ENCODE results near the gene ARL4C. TPM values are rescaled to one million over a fixed set of nuclear protein-coding genes. Genes with fewer than 3 reads are reported as not detected.

ARL4C gene
- total and polyA plus RNA-seq, 2 experiments from 2014 or later, result 5.8 to 9.9 TPM

- H3K27me3 Mint-ChIP-seq (ENCODE audit: insufficient read depth, low read depth, poor library complexity), result peaks cover 7% of the 10 kb centered on the region
- ATAC-seq, result no peak
- Histone ChIP-seq H3K4me2 (no peak overlapping the region), H4K20me1 (replicated peaks; ENCODE audit: insufficient read depth) (no peaks in the 10 kb centered on the region), H3K79me2 (replicated peaks; ENCODE audit: insufficient read depth) (no peaks in the 10 kb centered on the region), H3F3A (replicated peaks; ENCODE audit: low read depth) (no peaks in the 10 kb centered on the region), H3K4me3 (no peak overlapping the region), H3K4me1 (ENCODE audit: insufficient read depth) (no peaks in the 10 kb centered on the region), H3K27ac (ENCODE audit: low read depth) (no peak overlapping the region), H3K9me2 (ENCODE audit: insufficient read depth) (peaks cover 8% of the 10 kb centered on the region; the same call in 1 of the 2 replicates), H2AFZ (no peak overlapping the region), H3K27me3 (ENCODE audit: insufficient read depth) (no peaks in the 10 kb centered on the region), H3K36me3 (ENCODE audit: insufficient read depth) (no peaks in the 10 kb centered on the region)
- no peak overlapping the region for H3K27ac Mint-ChIP-seq
- no peak for DNase-seq (ENCODE audit: low spot score)
- TF ChIP-seq ZNF114 (CRISPR knock-in tag; IDR thresholded peaks at IDR 0.05) (no peak), CREB1 (CRISPR knock-in tag; IDR thresholded peaks at IDR 0.05; ENCODE audit: low read depth) (no peak), EZH2 (IDR thresholded peaks at IDR 0.05; ENCODE audit: low read depth, unreplicated experiment) (no peak), ZNF331 (CRISPR knock-in tag; IDR thresholded peaks at IDR 0.05; ENCODE audit: low read depth) (no peak), POLR2AphosphoS5 (IDR thresholded peaks at IDR 0.05; ENCODE audit: low read depth) (no peak)
- no peak overlapping the region for H3K4me3 Mint-ChIP-seq
- H3K4me1 Mint-ChIP-seq, result no peaks in the 10 kb centered on the region
- no peaks in the 10 kb centered on the region for H3K36me3 Mint-ChIP-seq (ENCODE audit: low read depth)
- H3K9me3 Mint-ChIP-seq, result no peaks in the 10 kb centered on the region; the same call in 2 of the 3 replicates
Observed at GRCh38 chr2:234481301-234481700, 15.6 kb downstream of the ARL4C start.

GRCh38 chr2:234480337-234480736, 16.5 kb downstream of the ARL4C start:
- no peak overlapping the region for H2AFZ ChIP-seq
- no peaks in the 10 kb centered on the region for H3K27me3 ChIP-seq (ENCODE audit: insufficient read depth)
- H3K4me1 Mint-ChIP-seq, result no peaks in the 10 kb centered on the region
- H3K36me3 Mint-ChIP-seq (ENCODE audit: low read depth), result no peaks in the 10 kb centered on the region
- no peaks in the 10 kb centered on the region for H3K4me1 ChIP-seq (ENCODE audit: insufficient read depth)
- H3K36me3 ChIP-seq (ENCODE audit: insufficient read depth), result no peaks in the 10 kb centered on the region
- peaks cover 7% of the 10 kb centered on the region for H3K27me3 Mint-ChIP-seq (ENCODE audit: insufficient read depth, low read depth, poor library complexity)
- DNase-seq (ENCODE audit: low spot score), result no peak
- H3K27ac ChIP-seq (ENCODE audit: low read depth), result no peak overlapping the region
- H3K27ac Mint-ChIP-seq, result no peak overlapping the region
- no peak for ATAC-seq
- no peak overlapping the region for H3K4me3 Mint-ChIP-seq
- H4K20me1 ChIP-seq (replicated peaks; ENCODE audit: insufficient read depth), result no peaks in the 10 kb centered on the region
- no peaks in the 10 kb centered on the region for H3K79me2 ChIP-seq (replicated peaks; ENCODE audit: insufficient read depth)
- no peaks in the 10 kb centered on the region; the same call in 2 of the 3 replicates for H3K9me3 Mint-ChIP-seq
- H3K4me3 ChIP-seq, result no peak overlapping the region
- peaks cover 8% of the 10 kb centered on the region; the same call in 1 of the 2 replicates for H3K9me2 ChIP-seq (ENCODE audit: insufficient read depth)
- H3K4me2 ChIP-seq, result no peak overlapping the region
- H3F3A ChIP-seq (replicated peaks; ENCODE audit: low read depth), result no peaks in the 10 kb centered on the region
- TF ChIP-seq ZNF462 (CRISPR knock-in tag; IDR thresholded peaks at IDR 0.05) (no peak), CTCF (conservative IDR thresholded peaks at IDR 0.05; ENCODE audit: low read depth in 2 of 2) (no peak), REST (IDR thresholded peaks at IDR 0.05; ENCODE audit: unreplicated experiment) (no peak), EZH2 (IDR thresholded peaks at IDR 0.05; ENCODE audit: low read depth, unreplicated experiment) (no peak), EZH2phosphoT487 (IDR thresholded peaks at IDR 0.05; ENCODE audit: unreplicated experiment) (no peak), POLR2AphosphoS5 (IDR thresholded peaks at IDR 0.05; ENCODE audit: low read depth) (no peak)

All from GM23338 (cell line).